Neural cell (in vitro differentiated cells): ENCODE data around the gene IP6K3.

Experiments used
- CTCF ChIP-seq: fragments of 450-650 bp; IDR thresholded peaks from 2 replicates; pipeline ENCODE4 v1.5.1; 2014; ENCODE audit warnings: antibody characterized with exemption, mild to moderate bottlenecking, moderate library complexity; ENCODE audit not compliant: poor library complexity, severe bottlenecking
- EP300 ChIP-seq: fragments of 450-650 bp; conservative IDR thresholded peaks from 2 replicates; pipeline ENCODE4 v1.6.1; 2014; ENCODE audit warnings: antibody characterized with exemption, mild to moderate bottlenecking, moderate library complexity; ENCODE audit not compliant: poor library complexity, severe bottlenecking
- EZH2 ChIP-seq: fragments of 200-600, 300-800 bp; shearing (Covaris generic), sonication (generic); IDR thresholded peaks from 2 replicates; pipeline ENCODE4 v1.6.1; 2014; ENCODE audit warnings: antibody characterized with exemption, low read length, borderline replicate concordance, mild to moderate bottlenecking; ENCODE audit not compliant: insufficient read depth, poor library complexity, severe bottlenecking
- POLR2AphosphoS5 ChIP-seq: IDR thresholded peaks from 2 replicates; pipeline ENCODE4 v1.6.1; 2012
- REST ChIP-seq: IDR thresholded peaks from 2 replicates; pipeline ENCODE4 v1.6.1; 2012; ENCODE audit warnings: borderline replicate concordance
- TAF1 ChIP-seq: IDR thresholded peaks from 2 replicates; pipeline ENCODE4 v1.6.1; 2012; ENCODE audit warnings: low read depth

- no peak for TF ChIP-seq CTCF
- no peak for TF ChIP-seq REST
- TF ChIP-seq EZH2, result no peak
- no peak for TF ChIP-seq POLR2AphosphoS5
- TF ChIP-seq TAF1, result no peak
- TF ChIP-seq EP300, result no peak
Observed at GRCh38 chr6:33723371-33724085, 23.2 kb downstream of the IP6K3 start.
